ENCODE results near the gene ESPN. TPM values are rescaled to one million over a fixed set of nuclear protein-coding genes. Genes with fewer than 3 reads are reported as not detected.

ESPN gene
- total RNA-seq, 1 experiment from 2014 or later, result 2.2 TPM

DNA sequence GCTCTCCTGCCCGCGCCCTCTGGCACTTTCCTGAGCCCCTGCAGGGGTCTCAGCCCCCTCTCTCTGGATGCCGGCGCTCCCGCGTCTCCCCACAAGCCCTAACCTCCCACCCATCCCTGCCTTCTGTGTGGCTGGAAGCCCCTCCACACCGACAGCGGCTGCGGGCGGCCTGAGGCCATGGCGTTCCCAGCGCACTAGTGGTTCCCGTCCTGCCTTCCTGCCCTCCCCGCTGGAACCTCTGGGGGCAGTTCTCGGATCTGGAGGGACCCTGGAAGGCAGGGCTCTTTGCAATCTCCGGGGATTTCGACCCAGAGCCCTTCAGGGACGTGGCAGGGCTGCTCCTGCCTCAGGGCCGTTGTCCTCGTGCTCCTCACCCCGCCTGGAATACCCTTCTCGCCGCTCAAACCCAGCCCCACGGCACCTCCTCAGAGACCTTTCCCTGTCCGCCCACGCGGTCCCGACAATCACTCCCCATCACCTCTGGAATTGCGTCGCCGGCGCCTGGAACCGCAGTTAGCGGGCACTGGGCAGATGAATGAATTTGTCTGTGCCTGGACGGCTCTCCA is 493 bp upstream of the ESPN start:
- no peak for DNase-seq
- TF ChIP-seq, protein P1, sequence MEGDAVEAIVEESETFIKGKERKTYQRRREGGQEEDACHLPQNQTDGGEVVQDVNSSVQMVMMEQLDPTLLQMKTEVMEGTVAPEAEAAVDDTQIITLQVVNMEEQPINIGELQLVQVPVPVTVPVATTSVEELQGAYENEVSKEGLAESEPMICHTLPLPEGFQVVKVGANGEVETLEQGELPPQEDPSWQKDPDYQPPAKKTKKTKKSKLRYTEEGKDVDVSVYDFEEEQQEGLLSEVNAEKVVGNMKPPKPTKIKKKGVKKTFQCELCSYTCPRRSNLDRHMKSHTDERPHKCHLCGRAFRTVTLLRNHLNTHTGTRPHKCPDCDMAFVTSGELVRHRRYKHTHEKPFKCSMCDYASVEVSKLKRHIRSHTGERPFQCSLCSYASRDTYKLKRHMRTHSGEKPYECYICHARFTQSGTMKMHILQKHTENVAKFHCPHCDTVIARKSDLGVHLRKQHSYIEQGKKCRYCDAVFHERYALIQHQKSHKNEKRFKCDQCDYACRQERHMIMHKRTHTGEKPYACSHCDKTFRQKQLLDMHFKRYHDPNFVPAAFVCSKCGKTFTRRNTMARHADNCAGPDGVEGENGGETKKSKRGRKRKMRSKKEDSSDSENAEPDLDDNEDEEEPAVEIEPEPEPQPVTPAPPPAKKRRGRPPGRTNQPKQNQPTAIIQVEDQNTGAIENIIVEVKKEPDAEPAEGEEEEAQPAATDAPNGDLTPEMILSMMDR (IDR thresholded peaks at IDR 0.05; ENCODE audit: unreplicated experiment), result no peak
- BruUV-seq (replicated peaks), result no TSS peak
- H3K9me3 Mint-ChIP-seq (ENCODE audit: low read depth, unreplicated experiment), result no peaks in the 10 kb centered on the region
- peaks cover 11% of the 10 kb centered on the region for H3K36me3 Mint-ChIP-seq (ENCODE audit: insufficient read depth, unreplicated experiment)
- H3K27me3 Mint-ChIP-seq (ENCODE audit: unreplicated experiment), result peaks cover 38% of the 10 kb centered on the region
- intact Hi-C loops (cut with micrococcal nuclease; ENCODE audit: unreplicated experiment), result loop anchor here (2.0 kb wide), 1 partner anchor 15 kb away; no protein-coding TSS in a partner anchor
- no peaks in the 10 kb centered on the region for H3K4me1 Mint-ChIP-seq (ENCODE audit: low read depth, unreplicated experiment)
- no peak overlapping the region for H3K27ac Mint-ChIP-seq (ENCODE audit: unreplicated experiment)
- CTCF ChIA-PET, result interaction anchor here (1.3 to 1.5 kb wide), 2 partner anchors 13 to 14 kb away, joined by 8 to 9 read pairs; no protein-coding TSS in a partner anchor
- H3K4me3 Mint-ChIP-seq (ENCODE audit: low read depth, unreplicated experiment), result no peak overlapping the region

DNA sequence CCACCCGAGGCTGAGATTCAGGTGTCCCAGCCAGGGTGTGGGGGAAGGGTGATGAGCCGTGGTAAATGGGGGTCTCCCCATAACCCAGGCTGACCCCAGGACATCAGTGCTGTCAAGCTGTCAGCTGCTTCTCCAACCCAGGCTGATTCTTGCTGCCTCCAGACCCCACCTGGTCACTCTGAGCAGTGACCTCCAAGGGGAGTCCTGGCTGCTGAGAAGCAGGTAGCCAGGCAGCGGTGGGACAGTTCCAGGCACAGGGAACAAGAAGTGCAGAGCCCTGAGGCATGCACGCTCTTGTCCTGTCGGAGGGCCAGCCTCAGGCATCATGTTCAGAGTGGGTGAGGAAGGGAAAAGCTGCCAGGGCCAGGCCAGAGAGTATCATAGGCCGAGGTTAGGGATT is 1.1 kb downstream of the ESPN start:
- DNase-seq, result no peak
- Mint-ChIP-seq H3K4me3 (ENCODE audit: low read depth, unreplicated experiment) (no peak overlapping the region), H3K9me3 (ENCODE audit: low read depth, unreplicated experiment) (no peaks in the 10 kb centered on the region), H3K27me3 (ENCODE audit: unreplicated experiment) (peaks cover 46% of the 10 kb centered on the region), H3K27ac (ENCODE audit: unreplicated experiment) (no peak overlapping the region), H3K4me1 (ENCODE audit: low read depth, unreplicated experiment) (no peaks in the 10 kb centered on the region), H3K36me3 (ENCODE audit: insufficient read depth, unreplicated experiment) (peaks cover 5% of the 10 kb centered on the region)
- BruUV-seq (replicated peaks), result no TSS peak
- TF ChIP-seq, protein P1 (IDR thresholded peaks at IDR 0.05; ENCODE audit: unreplicated experiment), result no peak
- CTCF ChIA-PET, result interaction anchor here (0.6 kb wide), 1 partner anchor 9 kb away, joined by 3 read pairs; no protein-coding TSS in a partner anchor
- intact Hi-C loops (cut with micrococcal nuclease; ENCODE audit: unreplicated experiment), result no loop called here

DNA sequence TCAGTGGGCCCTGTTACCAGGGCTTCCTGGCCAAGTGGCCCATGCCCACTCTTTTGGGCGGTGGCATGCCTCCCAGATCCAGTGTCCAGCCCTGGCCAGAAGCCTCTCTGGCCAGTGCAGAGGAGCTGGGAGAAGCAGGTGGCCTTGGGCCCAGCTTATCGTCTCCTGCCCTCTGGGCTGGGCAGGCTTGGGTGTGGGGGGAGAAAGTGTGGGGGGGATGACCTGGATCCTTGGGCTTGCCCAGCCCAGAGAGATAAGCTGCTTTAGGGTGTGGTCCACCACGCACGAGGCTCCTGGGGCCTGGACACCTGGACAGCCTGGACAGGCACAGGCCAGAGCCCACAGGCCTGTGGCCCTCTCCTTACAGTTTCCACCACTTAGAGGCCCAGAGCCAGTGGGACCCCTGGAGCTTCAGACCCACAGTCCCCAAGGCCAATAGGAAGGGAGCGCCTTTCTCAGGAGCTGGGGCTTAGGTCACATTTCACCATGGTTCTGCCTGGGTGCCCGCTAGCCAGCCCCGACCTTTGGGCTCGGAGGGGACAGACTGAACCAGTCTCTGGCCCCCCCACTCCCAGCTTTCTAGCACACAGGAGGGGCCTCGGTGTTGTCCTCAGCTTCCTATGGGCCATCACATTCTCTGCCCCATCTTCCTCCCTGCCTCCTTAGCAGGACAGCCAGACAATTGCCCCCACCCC is 1.8 kb downstream of the ESPN start:
- TF ChIP-seq, protein P1 (IDR thresholded peaks at IDR 0.05; ENCODE audit: unreplicated experiment), result no peak
- intact Hi-C loops (cut with micrococcal nuclease; ENCODE audit: unreplicated experiment), result no loop called here
- Mint-ChIP-seq H3K4me3 (ENCODE audit: low read depth, unreplicated experiment) (no peak overlapping the region), H3K4me1 (ENCODE audit: low read depth, unreplicated experiment) (no peaks in the 10 kb centered on the region), H3K27me3 (ENCODE audit: unreplicated experiment) (peaks cover 47% of the 10 kb centered on the region), H3K27ac (ENCODE audit: unreplicated experiment) (no peak overlapping the region), H3K36me3 (ENCODE audit: insufficient read depth, unreplicated experiment) (peaks cover 5% of the 10 kb centered on the region), H3K9me3 (ENCODE audit: low read depth, unreplicated experiment) (no peaks in the 10 kb centered on the region)
- DNase-seq, result no peak
- no TSS peak for BruUV-seq (replicated peaks)
- CTCF ChIA-PET, result interaction anchor here (0.6 kb wide), 1 partner anchor 9 kb away, joined by 3 read pairs; no protein-coding TSS in a partner anchor

DNA sequence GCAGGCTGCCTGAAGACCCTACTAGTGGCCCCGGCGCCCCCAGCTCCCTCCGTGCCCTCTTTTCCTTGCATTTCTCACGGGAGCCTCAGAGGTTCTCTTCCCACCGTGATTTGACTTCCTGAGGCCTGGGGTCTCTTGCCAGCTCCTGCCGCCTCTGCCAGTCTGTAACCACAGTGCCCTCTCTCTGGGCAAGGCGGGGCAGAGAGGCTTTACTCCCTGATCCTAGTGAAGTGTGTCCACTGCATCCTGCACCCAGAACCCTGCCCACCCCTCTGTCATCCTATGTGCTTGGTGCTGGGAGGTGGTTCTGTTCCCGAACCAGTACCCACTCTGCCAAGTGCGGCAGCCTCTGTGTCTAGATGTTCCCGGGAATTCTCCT is 2.4 kb downstream of the ESPN start:
- Mint-ChIP-seq H3K9me3 (ENCODE audit: low read depth, unreplicated experiment) (no peaks in the 10 kb centered on the region), H3K4me1 (ENCODE audit: low read depth, unreplicated experiment) (no peaks in the 10 kb centered on the region), H3K4me3 (ENCODE audit: low read depth, unreplicated experiment) (no peak overlapping the region), H3K27ac (ENCODE audit: unreplicated experiment) (no peak overlapping the region), H3K36me3 (ENCODE audit: insufficient read depth, unreplicated experiment) (peaks cover 5% of the 10 kb centered on the region), H3K27me3 (ENCODE audit: unreplicated experiment) (peaks cover 43% of the 10 kb centered on the region)
- intact Hi-C loops (cut with micrococcal nuclease; ENCODE audit: unreplicated experiment), result no loop called here
- DNase-seq, result no peak
- BruUV-seq (replicated peaks), result no TSS peak
- CTCF ChIA-PET, result no interaction called here
- TF ChIP-seq, protein P1 (IDR thresholded peaks at IDR 0.05; ENCODE audit: unreplicated experiment), result no peak

Data from Calu3 (cell line).